Retinal pigment epithelial cell (primary cell): ENCODE measurements around the gene FCN3.
"Not testable (repeated sequence)": the region's sequence is repeated elsewhere in the genome, so short reads cannot be mapped to it uniquely, and the experiment has no call there.

Experiments
- DNase-seq: peaks from one replicate; pipeline ENCODE4 v3.0.0-alpha.2; 2010; ENCODE audit warnings: low read depth
- H3K4me3 ChIP-seq: 2 replicates; pipeline ENCODE4 v1.5.1; 2011; ENCODE audit warnings: mild to moderate bottlenecking, low read length, control low read depth, moderate library complexity
- CTCF ChIP-seq: conservative IDR thresholded peaks from 2 replicates; pipeline ENCODE4 v1.5.1; 2011; ENCODE audit warnings: low read depth, low read length, control low read depth, inconsistent platforms

FCN3 gene

GRCh38 chr1:27413004-27413403 lies 38.4 kb upstream of the FCN3 start:
- DNase-seq = no peak
- no peak for TF ChIP-seq CTCF
- H3K4me3 ChIP-seq = no peak overlapping the region

GRCh38 chr1:27412502-27412901 lies 37.9 kb upstream of the FCN3 start:
- no peak for DNase-seq
- TF ChIP-seq CTCF = no peak

GRCh38 chr1:27410709-27411108 lies 36.1 kb upstream of the FCN3 start:
- DNase-seq = no peak
- TF ChIP-seq CTCF = no peak

More at GRCh38 chr1:27412502-27412901, 37.9 kb upstream of the FCN3 start:
- no peak overlapping the region for H3K4me3 ChIP-seq

GRCh38 chr1:27409669-27410068 lies 35.0 kb upstream of the FCN3 start:
- no peak for DNase-seq
- H3K4me3 ChIP-seq = no peak overlapping the region
- no peak for TF ChIP-seq CTCF

More at GRCh38 chr1:27410709-27411108, 36.1 kb upstream of the FCN3 start:
- H3K4me3 ChIP-seq = no peak overlapping the region

GRCh38 chr1:27408151-27408550 lies 33.5 kb upstream of the FCN3 start:
- no peak for TF ChIP-seq CTCF
- no peak overlapping the region for H3K4me3 ChIP-seq
- DNase-seq = no peak

- not testable (repeated sequence) for DNase-seq, H3K4me3 ChIP-seq
Observed at GRCh38 chr1:27406791-27407190, 32.2 kb upstream of the FCN3 start.

GRCh38 chr1:27406362-27406680 lies 31.7 kb upstream of the FCN3 start:
- no peak for DNase-seq
- H3K4me3 ChIP-seq = no peak overlapping the region
- TF ChIP-seq CTCF = no peak

- not testable (repeated sequence) for DNase-seq, H3K4me3 ChIP-seq
- TF ChIP-seq CTCF = peak; percentile 0
Observed at GRCh38 chr1:27405598-27406361, 31.2 kb upstream of the FCN3 start.
